Right lobe of liver (tissue), 4 donors: Measurements from ENCODE around the gene BRD4.

Experiments
- POLR2A ChIP-seq: fragments of 450-650 bp; IDR thresholded peaks from one replicate; pipeline ENCODE4 v1.6.1; 2017; ENCODE audit warnings: antibody characterized with exemption, mild to moderate bottlenecking
- TF ChIP-seq, protein P1 (sequence below), 4 donors: fragments of 200-600 bp in 3 of 4; fragments of 450-650 bp in 1 of 4; IDR thresholded peaks; one replicate each; pipeline versions ENCODE4 v1.5.1 to v1.8.0; 2016 to 2022; ENCODE audit warnings: antibody characterized with exemption in 4 of 4, mild to moderate bottlenecking in 2 of 4
- donor health status: DM: no; HTN: no; CAD: no.
- donor health status: DM: no; HTN: no; CAD: no.
- donor health status: DM: no; HTN: yes; CAD: no.

DNA sequence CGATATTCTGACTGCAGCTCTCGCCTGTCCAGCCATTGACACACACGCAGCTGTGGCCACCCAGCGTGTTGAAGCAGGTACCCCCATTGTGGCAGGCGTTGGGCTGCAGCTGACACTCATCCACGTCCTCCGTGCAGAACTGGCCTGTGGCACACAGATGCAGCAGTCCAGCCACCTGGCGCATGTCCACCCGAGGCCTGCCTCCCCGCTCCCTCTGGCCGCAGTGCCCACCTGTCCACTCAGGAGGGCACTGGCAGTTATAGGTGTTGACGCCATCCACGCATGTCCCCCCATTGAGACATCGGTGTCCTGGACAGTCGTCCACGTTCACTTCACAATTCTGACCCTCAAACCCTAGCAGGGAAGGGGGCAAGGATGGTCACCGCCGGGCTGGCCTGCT, 140.8 kb downstream of the BRD4 start:
- TF ChIP-seq, protein P1, sequence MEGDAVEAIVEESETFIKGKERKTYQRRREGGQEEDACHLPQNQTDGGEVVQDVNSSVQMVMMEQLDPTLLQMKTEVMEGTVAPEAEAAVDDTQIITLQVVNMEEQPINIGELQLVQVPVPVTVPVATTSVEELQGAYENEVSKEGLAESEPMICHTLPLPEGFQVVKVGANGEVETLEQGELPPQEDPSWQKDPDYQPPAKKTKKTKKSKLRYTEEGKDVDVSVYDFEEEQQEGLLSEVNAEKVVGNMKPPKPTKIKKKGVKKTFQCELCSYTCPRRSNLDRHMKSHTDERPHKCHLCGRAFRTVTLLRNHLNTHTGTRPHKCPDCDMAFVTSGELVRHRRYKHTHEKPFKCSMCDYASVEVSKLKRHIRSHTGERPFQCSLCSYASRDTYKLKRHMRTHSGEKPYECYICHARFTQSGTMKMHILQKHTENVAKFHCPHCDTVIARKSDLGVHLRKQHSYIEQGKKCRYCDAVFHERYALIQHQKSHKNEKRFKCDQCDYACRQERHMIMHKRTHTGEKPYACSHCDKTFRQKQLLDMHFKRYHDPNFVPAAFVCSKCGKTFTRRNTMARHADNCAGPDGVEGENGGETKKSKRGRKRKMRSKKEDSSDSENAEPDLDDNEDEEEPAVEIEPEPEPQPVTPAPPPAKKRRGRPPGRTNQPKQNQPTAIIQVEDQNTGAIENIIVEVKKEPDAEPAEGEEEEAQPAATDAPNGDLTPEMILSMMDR (IDR thresholded peaks at IDR 0.05), result no peak
- TF ChIP-seq POLR2A, result no peak
